ENCODE data around the gene PTGDR.

GRCh38 chr14:52244328-52244727 lies 23.2 kb upstream of the PTGDR start:
- TF ChIP-seq CTCF (IDR thresholded peaks at IDR 0.05) (no peak), POLR2A (IDR thresholded peaks at IDR 0.05) (no peak), POLR2AphosphoS5 (IDR thresholded peaks at IDR 0.05) (no peak)

Measured in breast epithelium (tissue), 3 donors.